ENCODE results near the gene BST1.

DNA sequence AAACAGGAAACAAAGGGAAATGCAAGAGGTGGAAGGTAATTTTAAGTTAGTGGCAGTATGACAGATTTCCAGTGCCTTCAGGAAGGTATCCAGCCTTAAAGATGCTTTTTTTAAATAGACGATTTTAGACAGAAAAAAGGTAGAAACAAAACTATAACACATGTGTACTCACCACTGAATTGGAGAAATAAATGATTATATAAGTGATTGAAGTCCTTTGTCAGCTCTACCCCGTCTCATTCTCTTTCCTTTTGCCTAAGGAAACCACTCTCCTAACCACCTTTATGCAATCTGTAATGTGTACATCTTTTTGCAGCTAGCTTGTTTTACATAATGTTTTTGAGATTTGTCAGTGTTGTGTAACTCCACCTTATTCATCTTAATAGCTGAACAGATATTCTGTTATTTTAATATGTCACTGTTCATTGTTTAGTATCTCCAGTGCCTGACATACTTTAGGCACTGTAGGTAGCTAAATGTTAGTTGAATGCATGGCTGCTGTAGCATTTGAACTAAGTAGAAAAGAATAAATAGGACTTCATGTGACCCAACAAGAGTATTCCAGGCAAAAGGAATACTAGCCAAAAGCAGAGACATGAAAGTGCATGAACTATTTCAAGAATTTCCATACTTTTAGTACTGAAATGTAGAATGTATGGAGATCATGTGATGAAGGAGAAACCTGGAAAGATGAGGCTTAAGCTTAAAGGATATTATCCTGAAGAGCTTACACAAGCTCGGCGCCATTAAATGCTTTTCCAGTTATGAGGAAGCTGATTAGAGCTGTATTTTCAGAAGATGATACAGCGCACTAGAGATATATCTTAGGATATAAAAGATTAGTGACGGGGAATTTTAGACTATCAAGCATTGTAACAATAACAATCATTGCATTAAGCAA is 20.4 kb upstream of the BST1 start:
- TF ChIP-seq, protein P1, sequence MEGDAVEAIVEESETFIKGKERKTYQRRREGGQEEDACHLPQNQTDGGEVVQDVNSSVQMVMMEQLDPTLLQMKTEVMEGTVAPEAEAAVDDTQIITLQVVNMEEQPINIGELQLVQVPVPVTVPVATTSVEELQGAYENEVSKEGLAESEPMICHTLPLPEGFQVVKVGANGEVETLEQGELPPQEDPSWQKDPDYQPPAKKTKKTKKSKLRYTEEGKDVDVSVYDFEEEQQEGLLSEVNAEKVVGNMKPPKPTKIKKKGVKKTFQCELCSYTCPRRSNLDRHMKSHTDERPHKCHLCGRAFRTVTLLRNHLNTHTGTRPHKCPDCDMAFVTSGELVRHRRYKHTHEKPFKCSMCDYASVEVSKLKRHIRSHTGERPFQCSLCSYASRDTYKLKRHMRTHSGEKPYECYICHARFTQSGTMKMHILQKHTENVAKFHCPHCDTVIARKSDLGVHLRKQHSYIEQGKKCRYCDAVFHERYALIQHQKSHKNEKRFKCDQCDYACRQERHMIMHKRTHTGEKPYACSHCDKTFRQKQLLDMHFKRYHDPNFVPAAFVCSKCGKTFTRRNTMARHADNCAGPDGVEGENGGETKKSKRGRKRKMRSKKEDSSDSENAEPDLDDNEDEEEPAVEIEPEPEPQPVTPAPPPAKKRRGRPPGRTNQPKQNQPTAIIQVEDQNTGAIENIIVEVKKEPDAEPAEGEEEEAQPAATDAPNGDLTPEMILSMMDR (IDR thresholded peaks at IDR 0.05): no peak
- no peak for TF ChIP-seq POLR2A (IDR thresholded peaks at IDR 0.05)

Measured in adrenal gland (tissue), 5 donors.